H1 (cell line): ENCODE data around the gene RASL11B. TPM values are rescaled to one million over a fixed set of nuclear protein-coding genes. Genes with fewer than 3 reads are reported as not detected.
A peak's percentile ranks its signal among the peaks of the same experiment; 100 is the strongest.

ENCODE experiments used
- CTCF ChIA-PET: fragments of 300-600 bp; sonication (Branson Sonifier 250); formaldehyde crosslinking; loops from one replicate; lab custom pipeline; 2021; ENCODE audit not compliant: partially characterized antibody; lab: Charles Lee
- POLR2A ChIA-PET: fragments of 300-600 bp; sonication (Branson Sonifier 250); formaldehyde crosslinking; loops from one replicate; lab custom pipeline; 2021; ENCODE audit warnings: inconsistent platforms; ENCODE audit not compliant: partially characterized antibody; lab: Charles Lee
- DNase-seq, 2 experiments: peaks; one replicate each; pipeline versions ENCODE4 v3.0.0 to v3.0.0-alpha.2; 2010 to 2022; ENCODE audit warnings: low spot score in 2 of 2, low read depth in 1 of 2, mixed read lengths in 1 of 2
- FAIRE-seq: peaks from 2 replicates; lab custom pipeline; 2011; peaks lifted over from hg19 to GRCh38; lab: Jason Lieb, UNC
- H2AFZ ChIP-seq: 2 replicates; pipeline ENCODE4 v1.8.1; 2012; ENCODE audit warnings: low read length, inconsistent platforms
- H2AK5ac ChIP-seq: 2 replicates; pipeline ENCODE4 v1.6.1; 2013; ENCODE audit warnings: low read depth, low read length
- H2BK120ac ChIP-seq: replicated peaks from 2 replicates; pipeline ENCODE3; 2013; ENCODE audit warnings: low read depth, low read length, inconsistent platforms
- H2BK12ac ChIP-seq: 2 replicates; pipeline ENCODE4 v1.6.1; 2013; ENCODE audit warnings: low read depth, low read length
- H2BK15ac ChIP-seq: 2 replicates; pipeline ENCODE4 v1.6.1; 2013; ENCODE audit warnings: low read length
- H2BK20ac ChIP-seq: 2 replicates; pipeline ENCODE4 v1.6.1; 2013; ENCODE audit warnings: low read length
- H2BK5ac ChIP-seq: 2 replicates; pipeline ENCODE4 v1.6.1; 2013; ENCODE audit warnings: low read depth, low read length
- H3K14ac ChIP-seq: 2 replicates; pipeline ENCODE4 v1.6.1; 2013; ENCODE audit warnings: inconsistent platforms; ENCODE audit not compliant: insufficient read length
- H3K18ac ChIP-seq: 2 replicates; pipeline ENCODE4 v1.6.1; 2013; ENCODE audit warnings: low read length; ENCODE audit errors: extremely low read depth
- H3K23ac ChIP-seq: 2 replicates; pipeline ENCODE4 v1.6.1; 2013; ENCODE audit warnings: inconsistent platforms; ENCODE audit not compliant: insufficient read length
- H3K23me2 ChIP-seq: 2 replicates; pipeline ENCODE4 v1.6.1; 2013; ENCODE audit warnings: low read depth, low read length
- H3K27ac ChIP-seq: 2 replicates; pipeline ENCODE4 v1.6.1; 2011; ENCODE audit warnings: low read depth, low read length, inconsistent platforms
- H3K27me3 ChIP-seq, 4 experiments: replicated peaks in 1 of 4; 1 replicate in 1 of 4; 2 replicates in 3 of 4; pipeline versions ENCODE4 v1.6.1 to v1.8.1; 2011 to 2013; ENCODE audit warnings: low read length in 3 of 4, mild to moderate bottlenecking in 3 of 4, inconsistent platforms in 2 of 4, mixed read lengths in 2 of 4, moderate library complexity in 1 of 4; ENCODE audit not compliant: control insufficient read depth in 3 of 4, insufficient read depth in 3 of 4; ENCODE audit errors: extremely low read depth in 1 of 4
- H3K36me3 ChIP-seq, 4 experiments: 2 replicates each; pipeline versions ENCODE4 v1.6.1 to v1.8.1; 2011 to 2013; ENCODE audit warnings: mild to moderate bottlenecking in 4 of 4, low read length in 3 of 4, moderate library complexity in 2 of 4, control low read depth in 1 of 4, inconsistent platforms in 1 of 4; ENCODE audit not compliant: insufficient read depth in 4 of 4, control insufficient read depth in 2 of 4
- H3K4ac ChIP-seq: replicated peaks from 2 replicates; pipeline ENCODE3; 2013; ENCODE audit warnings: low read length, low read depth, mixed read lengths, inconsistent platforms; ENCODE audit not compliant: insufficient read length
- H3K4me1 ChIP-seq, 4 experiments: replicated peaks in 1 of 4; 1 replicate in 1 of 4; 2 replicates in 3 of 4; pipeline versions ENCODE4 v1.6.1 to v1.8.1; 2011 to 2013; ENCODE audit warnings: low read length in 3 of 4, inconsistent platforms in 2 of 4, mixed read lengths in 1 of 4; ENCODE audit not compliant: insufficient read depth in 4 of 4, control insufficient read depth in 3 of 4
- H3K4me2 ChIP-seq, 2 experiments: 2 replicates each; pipeline versions ENCODE4 v1.6.1 to v1.8.1; 2011 to 2013; ENCODE audit warnings: low read depth in 2 of 2, low read length in 2 of 2, control low read depth in 1 of 2, inconsistent platforms in 1 of 2, mild to moderate bottlenecking in 1 of 2; ENCODE audit not compliant: insufficient read depth in 1 of 2
- H3K4me3 ChIP-seq, 4 experiments: fragments of 200-600, 300-600 bp in 1 of 4; sonication (generic), shearing (Covaris generic), sonication (Bioruptor Twin) in 1 of 4; 2 replicates each; pipeline versions ENCODE4 v1.5.1 to v1.8.1; 2011 to 2016; ENCODE audit warnings: low read length in 4 of 4, low read depth in 3 of 4, control low read depth in 2 of 4, inconsistent platforms in 2 of 4, mild to moderate bottlenecking in 2 of 4, mixed read lengths in 1 of 4, moderate library complexity in 1 of 4; ENCODE audit not compliant: insufficient read depth in 2 of 4; ENCODE audit errors: extremely low read depth in 1 of 4
- H3K56ac ChIP-seq: replicated peaks from 2 replicates; pipeline ENCODE3; 2013; ENCODE audit warnings: low read depth, mild to moderate bottlenecking, mixed read lengths, low read length, inconsistent platforms; ENCODE audit not compliant: insufficient read length
- H3K79me1 ChIP-seq: 2 replicates; pipeline ENCODE4 v1.6.1; 2013; ENCODE audit warnings: low read depth, low read length, control low read depth
- H3K79me2 ChIP-seq, 2 experiments: 2 replicates each; pipeline versions ENCODE4 v1.6.1 to v1.8.1; 2012 to 2013; ENCODE audit warnings: low read length in 2 of 2, mild to moderate bottlenecking in 2 of 2, inconsistent platforms in 1 of 2; ENCODE audit not compliant: insufficient read depth in 2 of 2, control insufficient read depth in 1 of 2
- H3K9ac ChIP-seq, 4 experiments: replicated peaks in 1 of 4; 1 replicate in 1 of 4; 2 replicates in 3 of 4; pipeline versions ENCODE4 v1.6.1 to v1.8.1; 2011 to 2013; ENCODE audit warnings: low read depth in 3 of 4, low read length in 3 of 4, control low read depth in 2 of 4, mild to moderate bottlenecking in 2 of 4, moderate library complexity in 2 of 4, inconsistent platforms in 1 of 4; ENCODE audit errors: extremely low read depth in 1 of 4
- H3K9me3 ChIP-seq, 2 experiments: 2 replicates each; pipeline versions ENCODE4 v1.6.1 to v1.8.1; 2012 to 2013; ENCODE audit warnings: mild to moderate bottlenecking in 2 of 2, moderate library complexity in 2 of 2, control low read depth in 1 of 2, inconsistent platforms in 1 of 2, low read depth in 1 of 2, low read length in 1 of 2, mixed read lengths in 1 of 2; ENCODE audit not compliant: insufficient read depth in 2 of 2
- H4K20me1 ChIP-seq, 2 experiments: replicated peaks in 1 of 2; 2 replicates each; pipeline versions ENCODE3 to v1.8.1; 2011 to 2013; ENCODE audit warnings: inconsistent platforms in 2 of 2, low read length in 2 of 2, mild to moderate bottlenecking in 1 of 2; ENCODE audit not compliant: insufficient read depth in 2 of 2, control insufficient read depth in 1 of 2
- H4K5ac ChIP-seq: 2 replicates; pipeline ENCODE4 v1.6.1; 2013; ENCODE audit warnings: low read length, low read depth, mixed read lengths, inconsistent platforms; ENCODE audit not compliant: insufficient read length
- H4K8ac ChIP-seq: 2 replicates; pipeline ENCODE4 v1.8.0; 2013; ENCODE audit warnings: mild to moderate bottlenecking, moderate library complexity, low read length, inconsistent platforms; ENCODE audit not compliant: insufficient read depth; ENCODE audit errors: extremely low read depth
- H4K91ac ChIP-seq: replicated peaks from 2 replicates; pipeline ENCODE3; 2013; ENCODE audit warnings: low read length, mixed read lengths, inconsistent platforms; ENCODE audit not compliant: insufficient read length
- GABPA ChIP-seq: IDR thresholded peaks from 2 replicates; pipeline ENCODE4 v1.6.1; 2011; ENCODE audit warnings: mild to moderate bottlenecking, low read length, moderate library complexity, borderline replicate concordance; ENCODE audit not compliant: insufficient read depth
- JUN ChIP-seq: IDR thresholded peaks from 2 replicates; pipeline ENCODE4 v1.6.1; 2011; ENCODE audit warnings: low read depth, mild to moderate bottlenecking, improper control_type of control experiment, low read length
- KDM1A ChIP-seq: fragments of 200-600, 300-600 bp; sonication (generic); IDR thresholded peaks from 2 replicates; pipeline ENCODE4 v1.7.1; 2016; ENCODE audit warnings: mild to moderate bottlenecking, low read length, borderline replicate concordance
- TBP ChIP-seq: IDR thresholded peaks from 2 replicates; pipeline ENCODE4 v1.6.1; 2011; ENCODE audit warnings: low read depth, low read length, improper control_type of control experiment
- TEAD4 ChIP-seq: IDR thresholded peaks from 2 replicates; pipeline ENCODE4 v1.6.1; 2012; ENCODE audit warnings: low read depth, low read length, inconsistent platforms, mixed read lengths
- YY1 ChIP-seq: IDR thresholded peaks from 2 replicates; pipeline ENCODE4 v1.6.1; 2011; ENCODE audit warnings: low read depth, mild to moderate bottlenecking, low read length
- polyA plus RNA-seq, 7 experiments: library from polyadenylated mRNA; depleted of rRNA in 3 of 7; stranded (reverse) in 5 of 7; unstranded in 2 of 7; fragments of >200 nt in 5 of 7; fragments of 200-250 nt in 2 of 7; gene quantifications; 1 replicate in 5 of 7; 2 replicates in 1 of 7; 4 replicates in 1 of 7; pipeline versions ENCODE4 v1.2.1 to v1.2.3, GENCODE V29; 2011 to 2013; ENCODE audit warnings: missing spikeins in 2 of 7, mixed read lengths in 2 of 7
- total RNA-seq: library from RNA; stranded (reverse); fragmentation: NEBNext Ultra II Directional; extraction: Animal tissue kit (Norgen Biotek cat#: 25700); gene quantifications from 2 replicates; pipeline ENCODE4 v1.2.1, GENCODE V29; 2021

RASL11B gene
- total and polyA plus RNA-seq, 2 of the 8 experiments (the other 6 are each of a cell fraction or from before 2014, with no cell fraction given) = 49.8 to 75.5 TPM

DNA sequence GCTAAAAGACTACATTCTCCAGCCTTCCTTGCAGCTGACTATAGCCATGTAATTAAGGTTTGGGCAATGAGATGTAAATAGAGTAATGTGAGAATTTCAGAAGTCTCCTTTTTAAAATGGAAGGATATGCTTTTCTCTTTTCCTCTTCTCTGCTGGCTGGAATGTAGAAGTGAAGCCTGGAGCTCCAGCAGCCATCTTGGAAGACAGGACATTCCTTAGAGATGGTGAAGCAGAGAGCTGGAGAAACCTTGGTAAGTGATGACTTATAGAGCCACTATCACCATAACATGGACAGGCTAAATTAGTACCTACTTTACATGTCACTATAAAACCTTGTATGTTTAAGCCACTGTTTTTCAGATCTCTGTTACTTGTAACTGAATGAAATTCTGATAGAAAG is 48.0 kb downstream of the RASL11B start:
- Histone ChIP-seq H3K9me3 (no peaks in the 10 kb centered on the region), H4K91ac (no peak overlapping the region), H3K4me1 (peaks cover 0 to 3% (median 0%) of the 10 kb centered on the region in 4 experiments; a peak in 2 of 7 replicates), H4K20me1 (no peaks in the 10 kb centered on the region), H2BK12ac (no peak overlapping the region), H3K4me3 (no peak overlapping the region), H2BK20ac (no peak overlapping the region), H3K4me2 (no peak overlapping the region), H3K23me2 (no peaks in the 10 kb centered on the region), H2AK5ac (no peak overlapping the region), H4K8ac (no peak overlapping the region), H2BK120ac (no peak overlapping the region), H3K9ac (no peak overlapping the region), H3K79me1 (no peaks in the 10 kb centered on the region), H4K5ac (no peak overlapping the region), H2BK15ac (no peak overlapping the region), H3K36me3 (no peaks in the 10 kb centered on the region), H3K23ac (no peak overlapping the region), H3K27ac (no peak overlapping the region), H3K14ac (no peak overlapping the region), H2AFZ (no peak overlapping the region), H2BK5ac (no peak overlapping the region), H3K4ac (no peak overlapping the region), H3K79me2 (no peaks in the 10 kb centered on the region), H3K27me3 (no peaks in the 10 kb centered on the region), H3K56ac (no peak overlapping the region), H3K18ac (no peak overlapping the region)
- TF ChIP-seq TBP (no peak), GABPA (no peak), YY1 (peak; percentile 75), TEAD4 (0 out of 2 replicates have a peak, but pooled peaks have one; percentile 55), KDM1A (0 out of 2 replicates have a peak, but pooled peaks have one; percentile 15), JUN (no peak)
- no peak for DNase-seq
- ChIA-PET POLR2A (interaction anchor here (1.4 to 1.8 kb wide), 2 partner anchors 13 to 198 kb away, joined by 4 to 5 read pairs; no protein-coding TSS in a partner anchor), CTCF (interaction anchor here (0.6 to 3.1 kb wide), 14 partner anchors 8 to 1562 kb away, joined by 3 to 11 read pairs (median 4); no protein-coding TSS in a partner anchor)
- no peak for FAIRE-seq
